GM18526 (cell line): ENCODE results near the gene SP1.
A peak's percentile ranks its signal among the peaks of the same experiment; 100 is the strongest.

Source experiments
- POLR2A ChIP-seq: IDR thresholded peaks from 3 replicates; pipeline ENCODE4 v1.6.1; 2011; ENCODE audit not compliant: insufficient read length; ENCODE audit errors: extremely low read depth

Gene SP1

GRCh38 chr12:53347905-53348304, 32.1 kb upstream of the SP1 start:
- no peak for TF ChIP-seq POLR2A

GRCh38 chr12:53352331-53353256, 27.4 kb upstream of the SP1 start:
- no peak for TF ChIP-seq POLR2A

GRCh38 chr12:53353257-53353655, 26.7 kb upstream of the SP1 start:
- no peak for TF ChIP-seq POLR2A

- no peak for TF ChIP-seq POLR2A
Measured at GRCh38 chr12:53355121-53355520, 24.9 kb upstream of the SP1 start.

- TF ChIP-seq POLR2A, result no peak
Measured at GRCh38 chr12:53358836-53359419, 21.0 kb upstream of the SP1 start.

DNA sequence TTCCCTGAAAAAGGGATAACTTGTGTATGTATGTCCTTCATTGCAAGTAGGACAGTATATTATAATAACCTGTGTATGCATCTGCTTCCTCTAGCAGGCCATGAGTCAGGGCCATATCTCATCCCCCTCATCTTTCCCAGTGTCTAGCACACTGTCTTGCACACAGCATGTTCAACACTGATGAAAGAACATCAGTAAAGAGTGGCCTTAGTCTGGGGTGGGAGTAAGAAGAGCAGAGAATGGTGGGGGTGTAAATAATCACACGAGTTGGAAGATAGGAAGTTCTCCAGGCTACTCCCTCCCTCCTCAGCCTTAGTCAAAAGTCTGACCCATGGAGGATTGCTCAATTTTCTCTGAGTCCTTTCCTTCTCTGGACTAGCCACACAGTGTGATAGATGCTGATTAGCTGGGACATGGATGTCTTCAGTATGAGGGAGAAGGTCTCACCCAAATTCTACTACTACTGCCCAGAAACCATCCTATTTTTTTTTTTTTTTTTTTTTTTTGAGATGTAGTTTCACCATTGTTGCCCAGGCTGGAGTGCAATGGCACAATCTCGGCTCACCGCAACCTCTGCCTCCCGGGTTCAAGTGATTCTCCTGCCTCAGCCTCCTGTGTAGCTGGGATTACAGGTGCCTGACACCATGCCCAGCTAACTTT, 14.6 kb upstream of the SP1 start:
- TF ChIP-seq POLR2A, result no peak

DNA sequence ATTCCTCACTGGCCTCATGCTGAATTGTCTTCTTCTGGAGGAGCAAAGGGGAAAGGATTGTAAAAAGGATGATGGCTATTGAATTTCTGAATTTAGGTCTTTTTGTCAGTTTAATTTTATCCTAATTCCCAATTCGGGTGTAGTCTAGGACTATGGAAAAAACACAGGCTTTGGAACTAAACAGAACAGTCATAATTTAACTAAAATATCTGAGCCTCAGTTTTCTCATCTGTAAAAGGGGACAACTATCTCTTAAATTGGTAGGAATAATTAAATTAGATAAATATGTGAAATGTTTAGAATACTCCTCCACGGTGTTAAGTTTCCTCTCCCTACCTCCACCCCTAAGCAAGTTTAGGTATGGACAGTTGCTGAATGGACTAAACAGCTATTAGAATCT, 3.2 kb upstream of the SP1 start:
- no peak for TF ChIP-seq POLR2A

DNA sequence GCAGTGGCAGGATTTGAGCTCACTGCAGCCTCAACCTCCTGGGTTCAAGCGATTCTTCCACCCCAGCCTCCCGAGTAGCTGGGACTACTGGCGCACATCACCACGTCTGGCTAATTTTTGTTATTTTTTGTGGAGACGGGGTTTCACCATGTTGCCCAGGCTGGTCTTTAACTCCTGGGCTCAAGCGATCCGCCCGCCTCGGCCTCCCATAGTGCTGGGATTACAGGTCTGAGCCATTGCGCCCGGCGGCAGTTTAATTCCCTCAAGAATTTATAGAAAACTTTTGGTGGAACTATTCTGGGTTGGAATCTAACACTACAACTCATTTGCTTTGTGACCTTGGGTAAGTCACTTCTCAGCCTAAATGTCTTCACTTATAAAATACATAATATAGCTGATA, 1.8 kb upstream of the SP1 start:
- TF ChIP-seq POLR2A, result no peak

DNA sequence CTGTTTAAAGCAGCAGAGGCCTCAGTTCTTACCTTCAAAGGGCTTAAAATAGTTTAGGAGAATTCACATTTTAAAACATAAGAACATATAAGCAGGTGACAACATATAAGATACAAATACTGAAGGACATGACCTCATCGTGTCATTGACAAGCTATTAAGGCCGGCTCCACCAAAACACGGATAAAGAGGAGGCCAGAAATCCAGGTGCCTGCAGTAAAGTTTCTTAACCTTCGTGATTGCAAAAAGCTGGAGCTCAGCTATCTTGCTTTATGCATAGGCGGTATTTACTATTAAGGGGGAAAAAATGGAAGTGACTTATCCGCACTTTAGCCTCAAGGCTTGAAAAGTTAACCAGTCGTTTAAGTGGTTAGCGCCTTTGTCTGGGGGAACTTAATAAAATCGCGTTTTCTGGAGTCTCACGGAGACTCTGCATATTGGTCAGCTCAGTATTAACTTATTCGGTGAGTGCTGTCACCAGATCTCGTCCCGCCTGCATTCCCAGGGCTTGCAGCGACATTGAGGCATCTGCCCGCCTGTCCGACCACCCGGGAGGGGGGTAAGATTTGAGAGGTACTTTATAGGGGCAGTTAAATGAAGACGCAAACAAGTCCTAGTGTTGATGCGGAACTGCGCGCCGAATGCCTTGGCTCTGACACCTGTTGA, 1.1 kb upstream of the SP1 start:
- no peak for TF ChIP-seq POLR2A

DNA sequence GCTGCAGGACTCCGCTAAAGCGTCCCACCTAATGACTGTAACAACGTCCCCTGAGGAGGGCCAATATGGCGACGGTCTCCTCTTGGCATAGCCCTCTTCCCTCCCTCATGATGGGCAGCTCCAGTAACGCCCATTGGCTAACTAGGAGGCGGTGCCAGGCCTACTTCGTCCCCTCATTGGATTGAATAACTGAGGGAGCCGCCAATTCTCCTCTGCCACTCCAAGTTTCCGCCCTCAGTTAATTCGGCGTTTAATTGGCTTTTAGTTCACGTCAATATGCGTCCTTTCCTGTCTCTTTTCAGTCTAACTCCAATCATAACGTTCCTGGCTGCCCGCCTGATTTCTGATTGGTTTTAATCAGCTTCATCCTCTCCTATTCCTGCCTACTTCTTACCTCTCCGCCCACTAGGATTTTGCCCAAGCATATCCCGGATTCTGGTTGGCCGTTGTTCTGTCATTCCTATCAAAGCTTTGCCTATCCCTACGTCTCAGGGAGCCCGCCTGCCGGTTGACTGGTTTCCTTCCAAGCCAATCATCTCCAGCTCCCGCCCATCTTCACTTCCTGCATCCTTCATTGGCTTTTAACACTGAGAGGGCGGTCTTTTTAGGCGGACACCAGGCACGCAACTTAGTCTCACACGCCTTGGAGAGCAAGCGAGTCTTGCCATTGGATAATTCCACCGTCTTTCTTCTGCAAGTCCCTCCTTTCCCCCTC, 430 bp upstream of the SP1 start:
- TF ChIP-seq POLR2A, result peak; percentile 89

DNA sequence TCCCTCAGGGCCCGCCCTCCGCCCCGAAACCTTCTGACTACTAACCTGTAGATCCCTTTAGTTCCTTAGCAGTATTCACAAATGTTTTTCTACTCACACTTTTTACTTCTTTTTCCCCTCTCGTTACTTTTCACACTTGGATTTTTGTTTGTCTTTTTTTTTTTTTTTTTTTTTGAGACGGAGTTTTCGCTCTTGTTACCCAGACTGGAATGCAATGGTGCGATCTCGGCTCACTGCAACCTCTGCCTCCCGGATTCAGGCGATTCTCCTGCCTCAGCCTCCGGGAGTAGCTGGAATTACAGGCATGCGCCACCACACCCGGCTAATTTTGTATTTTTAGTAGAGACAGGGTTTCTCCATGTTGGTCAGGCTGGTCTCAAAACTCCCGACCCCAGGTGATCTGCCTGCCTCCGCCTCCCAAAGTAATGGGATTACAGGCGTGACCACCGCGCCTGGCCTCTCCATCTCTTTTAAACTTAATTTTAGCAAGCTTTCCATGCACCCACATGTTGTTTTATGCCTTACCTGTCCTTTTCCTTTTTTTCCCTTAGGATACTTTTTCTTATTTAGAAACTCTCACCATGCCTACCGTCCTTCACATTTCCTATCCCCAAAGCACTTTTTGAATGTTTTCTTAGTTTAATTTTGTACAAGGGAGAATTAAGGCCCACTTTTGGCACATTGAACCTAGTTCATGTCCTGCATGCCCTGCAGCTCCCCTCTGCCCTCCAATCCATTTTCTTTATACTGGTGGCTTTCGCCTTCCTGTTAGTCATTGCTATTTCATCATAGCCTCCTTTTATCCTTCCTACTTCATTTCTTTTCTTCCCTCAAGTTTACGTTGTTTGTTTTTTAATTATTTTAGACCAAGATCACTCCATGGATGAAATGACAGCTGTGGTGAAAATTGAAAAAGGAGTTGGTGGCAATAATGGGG, 1.1 kb downstream of the SP1 start:
- no peak for TF ChIP-seq POLR2A

GRCh38 chr12:53381731-53382630, 2.0 kb downstream of the SP1 start:
- no peak for TF ChIP-seq POLR2A

- TF ChIP-seq POLR2A, result no peak
Measured at GRCh38 chr12:53383258-53383657, 3.3 kb downstream of the SP1 start.
